ENCODE data around the gene PSME2. TPM values are rescaled to one million over a fixed set of nuclear protein-coding genes. Genes with fewer than 3 reads are reported as not detected.

Gene PSME2
- polyA plus RNA-seq, 2 of the 4 experiments (the other 2 are of a cell fraction), result 137 to 144 TPM

- DNase-seq (ENCODE audit: low read depth in 1 of 2, low spot score in 1 of 2), result no peak
- no peak for FAIRE-seq
- H3K4me1 ChIP-seq, result no peaks in the 10 kb centered on the region
- POLR2A ChIA-PET, result interaction anchor here (1.2 to 1.6 kb wide), 2 partner anchors 11 to 17 kb away, joined by 4 read pairs; partner anchors contain the start of genes IPO4 and IRF9
- H3K27ac ChIP-seq, result no peak within 1 kb of the TSS
- TF ChIP-seq MAX (IDR thresholded peaks at IDR 0.05) (no peak), POLR2A (IDR thresholded peaks at IDR 0.05; ENCODE audit: low read length) (no peak), EHF (CRISPR knock-in tag; IDR thresholded peaks at IDR 0.05) (no peak), NFE2L2 (conservative IDR thresholded peaks at IDR 0.05; ENCODE audit: low read length) (no peak), CBX8 (IDR thresholded peaks at IDR 0.05) (no peak), PHF8 (IDR thresholded peaks at IDR 0.05; ENCODE audit: borderline replicate concordance, low read depth) (no peak)
- 95% methylated on average over 50 of the region's 63 CpGs for WGBS (ENCODE audit: missing lambda C conversion rate)
- ATAC-seq, result no peak
- H3K4me3 ChIP-seq, result no peak within 1 kb of the TSS
- no peaks in the 10 kb centered on the region for H3K9me3 ChIP-seq
- H3K4me2 ChIP-seq, result no peak within 1 kb of the TSS
- CTCF ChIA-PET, result interaction anchor here (1.0 to 3.6 kb wide), 5 partner anchors 8 to 14 kb away, joined by 4 to 14 read pairs (median 5); partner anchors contain the start of gene IRF9
These were observed 25.2 kb upstream of the PSME2 start, which contains the start of gene REC8 for GRCh38 chr14:24171422-24172260. Gene REC8, plus strand, starts transcription at chr14:24172080. Its CDS starts 473 bp downstream, at chr14:24172553.

- Histone ChIP-seq H3K9me3 (no peaks in the 10 kb centered on the region), H3K4me1 (no peaks in the 10 kb centered on the region), H3K27ac (peak overlapping the region in 1 of 2 experiments; percentile 53; a peak in 1 of 6 replicates), H3K4me3 (no peak overlapping the region), H3K4me2 (no peak overlapping the region)
- no peak for ATAC-seq
- ChIA-PET CTCF (interaction anchor here (0.6 to 0.8 kb wide), 2 partner anchors 13 to 32 kb away, joined by 3 to 6 read pairs; no protein-coding TSS in a partner anchor), POLR2A (no interaction called here)
- no peak for DNase-seq (ENCODE audit: low read depth in 1 of 2, low spot score in 1 of 2)
- WGBS (ENCODE audit: missing lambda C conversion rate), result 93% methylated on average over 3 of the region's 3 CpGs
- no peak for FAIRE-seq
- TF ChIP-seq SMC3 (IDR thresholded peaks at IDR 0.05) (no peak), EHF (CRISPR knock-in tag; IDR thresholded peaks at IDR 0.05) (no peak), ESRRA (IDR thresholded peaks at IDR 0.05; ENCODE audit: borderline replicate concordance, low read length) (no peak), CBX2 (IDR thresholded peaks at IDR 0.05; ENCODE audit: borderline replicate concordance, low read depth) (no peak), RCOR1 (IDR thresholded peaks at IDR 0.05; ENCODE audit: low read depth, low read length) (no peak)
These were observed 21.2 kb upstream of the PSME2 start for GRCh38 chr14:24167469-24168114.

GRCh38 chr14:24165785-24166184 is 19.4 kb upstream of the PSME2 start:
- H3K27ac ChIP-seq, result no peak overlapping the region
- peaks cover 14% of the 10 kb centered on the region for H3K4me1 ChIP-seq
- H3K4me3 ChIP-seq, result no peak overlapping the region
- no peak overlapping the region for H3K4me2 ChIP-seq
- ChIA-PET POLR2A (no interaction called here), CTCF (interaction anchor here (0.8 to 7.0 kb wide), 3 partner anchors 19 to 56 kb away, joined by 3 to 168 read pairs (median 6); partner anchors contain the start of genes EMC9, MDP1, PSME2 and RNF31)
- DNase-seq (ENCODE audit: low read depth in 1 of 2, low spot score in 1 of 2) (no peak), FAIRE-seq (no peak), ATAC-seq (no peak)
- TF ChIP-seq RARB (CRISPR knock-in tag; IDR thresholded peaks at IDR 0.05) (no peak), ATOH8 (CRISPR knock-in tag; IDR thresholded peaks at IDR 0.05; ENCODE audit: low read depth) (no peak), HOXB13 (CRISPR knock-in tag; IDR thresholded peaks at IDR 0.05; ENCODE audit: low read depth) (no peak), CBX8 (IDR thresholded peaks at IDR 0.05) (no peak), HDAC2 (IDR thresholded peaks at IDR 0.05) (no peak), MYC (IDR thresholded peaks at IDR 0.05; ENCODE audit: borderline replicate concordance, low read length) (no peak), HMGXB4 (CRISPR knock-in tag; IDR thresholded peaks at IDR 0.05; ENCODE audit: borderline replicate concordance) (no peak), BHLHE40 (IDR thresholded peaks at IDR 0.05; ENCODE audit: low read depth, low read length) (no peak), FOSB (CRISPR knock-in tag; IDR thresholded peaks at IDR 0.05) (no peak), GATA3 (IDR thresholded peaks at IDR 0.05; ENCODE audit: borderline replicate concordance) (no peak), EP300 (IDR thresholded peaks at IDR 0.05) (no peak)
- WGBS (ENCODE audit: missing lambda C conversion rate), result 88% methylated on average over 5 of the region's 5 CpGs
- no peaks in the 10 kb centered on the region for H3K9me3 ChIP-seq
